ENCODE data around the gene STRC.

Gene STRC

GRCh38 chr15:43552256-43552655, 66.3 kb downstream of the STRC start:
- H3K4me3 ChIP-seq (ENCODE audit: low read depth in 1 of 2, low read length in 2 of 2): no peak overlapping the region

GRCh38 chr15:43550527-43551363, 67.9 kb downstream of the STRC start:
- H3K9ac ChIP-seq (ENCODE audit: low read length): no peak overlapping the region
- H3K36me3 ChIP-seq (ENCODE audit: insufficient read depth, low read length): no peaks in the 10 kb centered on the region
- no peak overlapping the region for H3K4me3 ChIP-seq (ENCODE audit: low read depth in 1 of 2, low read length in 2 of 2)
- H3K9me3 ChIP-seq (ENCODE audit: low read length): no peaks in the 10 kb centered on the region
- no peaks in the 10 kb centered on the region for H3K27me3 ChIP-seq (ENCODE audit: control insufficient read depth in 1 of 2, insufficient read depth in 2 of 2, low read length in 2 of 2)
- no peak overlapping the region for H3K27ac ChIP-seq (ENCODE audit: low read depth, low read length)
- no peaks in the 10 kb centered on the region for H3K4me1 ChIP-seq (ENCODE audit: insufficient read depth, low read length)

More at GRCh38 chr15:43552256-43552655, 66.3 kb downstream of the STRC start:
- Histone ChIP-seq H3K27me3 (ENCODE audit: control insufficient read depth in 1 of 2, insufficient read depth in 2 of 2, low read length in 2 of 2) (no peaks in the 10 kb centered on the region), H3K9ac (ENCODE audit: low read length) (no peak overlapping the region), H3K4me1 (ENCODE audit: insufficient read depth, low read length) (no peaks in the 10 kb centered on the region), H3K27ac (ENCODE audit: low read depth, low read length) (no peak overlapping the region), H3K9me3 (ENCODE audit: low read length) (no peaks in the 10 kb centered on the region), H3K36me3 (ENCODE audit: insufficient read depth, low read length) (peaks cover 4% of the 10 kb centered on the region)
